Lower lobe of right lung (tissue), 2 donors: ENCODE results near the gene TPCN1. TPM values are rescaled to one million over a fixed set of nuclear protein-coding genes. Genes with fewer than 3 reads are reported as not detected.
"Not testable (repeated sequence)": the region's sequence is repeated elsewhere in the genome, so short reads cannot be mapped to it uniquely, and the experiment has no call there.

ENCODE experiments used
- ATAC-seq, 2 donors: fragments of 200-7000 bp; cut with Tn5 transposase; one replicate each; pipeline ENCODE4 v1.9.1; 2020 to 2022; ENCODE audit warnings: mild to moderate bottlenecking in 2 of 2, moderate library complexity in 2 of 2
- DNase-seq: peaks from one replicate; pipeline ENCODE4 v3.0.0-alpha.2; 2020
- H3K27ac ChIP-seq: fragments of 200-600 bp; one replicate; pipeline ENCODE4 v1.8.0; 2022
- H3K27me3 ChIP-seq: fragments of 200-600 bp; one replicate; pipeline ENCODE4 v1.8.0; 2022; ENCODE audit warnings: low read depth
- H3K36me3 ChIP-seq: fragments of 200-600 bp; one replicate; pipeline ENCODE4 v1.8.0; 2022; ENCODE audit warnings: mild to moderate bottlenecking
- H3K4me1 ChIP-seq: fragments of 200-600 bp; one replicate; pipeline ENCODE4 v1.8.0; 2022
- H3K4me3 ChIP-seq: fragments of 200-600 bp; one replicate; pipeline ENCODE4 v1.8.0; 2022; ENCODE audit warnings: mild to moderate bottlenecking
- H3K9me3 ChIP-seq: fragments of 200-600 bp; one replicate; pipeline ENCODE4 v1.8.0; 2022
- intact Hi-C: fragments of 100-400 bp; cut with DNase I; formaldehyde crosslinking; loops from one replicate; pipeline ENCODE4 v1.11.0; 2022
- total RNA-seq: library from RNA; stranded (reverse); fragmentation: NEBNext Ultra II Directional; extraction: Animal tissue kit (Norgen Biotek cat#: 25700); gene quantifications from one replicate; pipeline ENCODE4 v1.2.1, GENCODE V29; 2021
- TF ChIP-seq, protein P1 (sequence below): fragments of 200-600 bp; IDR thresholded peaks from one replicate; pipeline ENCODE4 v1.8.0; 2022; ENCODE audit warnings: antibody characterized with exemption, mild to moderate bottlenecking
- donor health status: DM: no; HTN: yes; CAD: no; lungs with severe emphysema.

TPCN1 gene
- total RNA-seq, 1 donor from 2014 or later = 68.1 TPM

- intact Hi-C loops = loop anchor here (10.0 kb wide), 1 partner anchor 152 kb away; the partner anchor contains the start of gene PLBD2
- Histone ChIP-seq H3K27ac (no peak overlapping the region), H3K4me1 (peaks cover 8% of the 10 kb centered on the region), H3K36me3 (no peaks in the 10 kb centered on the region), H3K27me3 (no peaks in the 10 kb centered on the region), H3K4me3 (no peak overlapping the region), H3K9me3 (no peaks in the 10 kb centered on the region)
- TF ChIP-seq, protein P1, sequence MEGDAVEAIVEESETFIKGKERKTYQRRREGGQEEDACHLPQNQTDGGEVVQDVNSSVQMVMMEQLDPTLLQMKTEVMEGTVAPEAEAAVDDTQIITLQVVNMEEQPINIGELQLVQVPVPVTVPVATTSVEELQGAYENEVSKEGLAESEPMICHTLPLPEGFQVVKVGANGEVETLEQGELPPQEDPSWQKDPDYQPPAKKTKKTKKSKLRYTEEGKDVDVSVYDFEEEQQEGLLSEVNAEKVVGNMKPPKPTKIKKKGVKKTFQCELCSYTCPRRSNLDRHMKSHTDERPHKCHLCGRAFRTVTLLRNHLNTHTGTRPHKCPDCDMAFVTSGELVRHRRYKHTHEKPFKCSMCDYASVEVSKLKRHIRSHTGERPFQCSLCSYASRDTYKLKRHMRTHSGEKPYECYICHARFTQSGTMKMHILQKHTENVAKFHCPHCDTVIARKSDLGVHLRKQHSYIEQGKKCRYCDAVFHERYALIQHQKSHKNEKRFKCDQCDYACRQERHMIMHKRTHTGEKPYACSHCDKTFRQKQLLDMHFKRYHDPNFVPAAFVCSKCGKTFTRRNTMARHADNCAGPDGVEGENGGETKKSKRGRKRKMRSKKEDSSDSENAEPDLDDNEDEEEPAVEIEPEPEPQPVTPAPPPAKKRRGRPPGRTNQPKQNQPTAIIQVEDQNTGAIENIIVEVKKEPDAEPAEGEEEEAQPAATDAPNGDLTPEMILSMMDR = no peak
- peak; percentile 23 for DNase-seq
- no peak for ATAC-seq
Measured at GRCh38 chr12:113202300-113203075, 18.8 kb upstream of the TPCN1 start.

DNA sequence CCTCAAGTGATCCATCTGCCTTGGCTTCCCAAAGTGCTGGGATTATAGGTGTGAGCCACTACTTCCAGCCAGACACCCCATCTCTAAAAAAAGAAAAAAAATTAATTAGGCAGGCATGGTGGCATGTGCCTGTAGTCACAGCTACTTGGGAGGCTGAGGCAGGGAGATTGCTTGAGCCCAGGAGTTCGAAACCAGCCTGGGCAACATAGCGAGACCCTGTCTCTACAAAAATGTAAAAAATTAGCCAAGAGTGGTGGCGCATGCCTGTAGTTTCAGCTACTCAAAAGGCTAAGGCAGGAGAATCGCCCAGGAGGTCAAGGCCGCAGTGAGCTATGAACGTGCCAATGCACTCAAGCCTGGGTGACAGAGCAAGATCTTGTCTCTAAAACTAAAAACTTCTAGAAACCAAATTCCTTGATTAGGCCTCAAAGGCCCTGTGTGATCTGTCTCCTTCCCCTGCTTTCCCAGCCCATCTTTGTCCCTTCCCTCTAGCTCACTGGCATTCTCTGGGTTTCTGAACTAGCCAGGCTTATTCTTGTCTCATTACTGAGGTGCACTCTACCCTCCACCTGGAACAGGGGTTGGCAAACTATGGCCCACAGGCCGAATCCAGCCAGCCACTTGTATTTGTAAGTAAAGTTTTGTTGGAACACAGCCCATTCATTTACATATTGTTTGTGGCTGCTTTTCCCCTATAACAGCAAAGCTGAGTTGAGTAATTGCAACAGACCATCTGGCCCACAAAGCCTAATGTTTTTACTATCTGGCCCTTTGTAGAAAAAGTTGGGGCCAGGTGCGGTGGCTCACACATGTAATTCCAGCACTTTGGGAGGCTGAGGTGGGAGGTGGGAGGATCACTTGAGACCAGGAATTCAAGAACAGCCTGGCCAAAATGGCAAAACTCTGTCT, 17.2 kb upstream of the TPCN1 start:
- no peaks in the 10 kb centered on the region for H3K36me3 ChIP-seq
- H3K27me3 ChIP-seq = no peaks in the 10 kb centered on the region
- intact Hi-C loops = loop anchor here (10.0 kb wide), 1 partner anchor 151 kb away; the partner anchor contains the start of gene PLBD2
- no peak overlapping the region for H3K4me3 ChIP-seq
- TF ChIP-seq, protein P1 = no peak
- H3K4me1 ChIP-seq = peaks cover 24% of the 10 kb centered on the region
- DNase-seq (peak; percentile 23), ATAC-seq (no peak)
- H3K27ac ChIP-seq = no peak overlapping the region
- no peaks in the 10 kb centered on the region for H3K9me3 ChIP-seq

DNA sequence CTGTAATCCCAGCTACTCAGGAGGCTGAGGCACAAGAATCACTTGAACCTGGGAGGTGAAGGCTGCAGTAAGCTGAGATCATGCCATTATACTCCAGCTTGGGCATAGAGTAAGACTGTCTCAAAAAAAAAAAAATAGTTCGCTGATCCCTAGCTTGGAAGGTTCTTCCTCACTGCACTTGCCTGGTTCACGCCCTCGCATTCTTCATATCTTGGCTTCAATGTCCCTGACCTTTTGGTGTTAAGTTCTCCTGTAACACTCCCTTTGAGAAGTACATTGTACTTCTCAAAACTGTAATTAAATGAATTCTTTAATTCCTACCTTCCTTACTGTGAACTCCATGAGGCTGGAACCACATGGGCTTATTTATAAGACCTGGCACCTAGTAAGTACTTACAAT, 16.5 kb upstream of the TPCN1 start:
- TF ChIP-seq, protein P1 = no peak
- intact Hi-C loops = loop anchor here (10.0 kb wide), 1 partner anchor 150 kb away; the partner anchor contains the start of gene PLBD2
- Histone ChIP-seq H3K4me3 (no peak overlapping the region), H3K27ac (no peak overlapping the region), H3K9me3 (no peaks in the 10 kb centered on the region), H3K36me3 (no peaks in the 10 kb centered on the region), H3K4me1 (peaks cover 31% of the 10 kb centered on the region), H3K27me3 (no peaks in the 10 kb centered on the region)
- DNase-seq (no peak), ATAC-seq (no peak)

GRCh38 chr12:113206802-113207201, 14.5 kb upstream of the TPCN1 start:
- H3K9me3 ChIP-seq, DNase-seq, ATAC-seq, H3K27me3 ChIP-seq, H3K36me3 ChIP-seq, H3K27ac ChIP-seq, H3K4me3 ChIP-seq: not testable (repeated sequence)
- H3K4me1 ChIP-seq = peaks cover 37% of the 10 kb centered on the region
- intact Hi-C loops = loop anchor here (10.0 kb wide), 1 partner anchor 148 kb away; the partner anchor contains the start of gene PLBD2

DNA sequence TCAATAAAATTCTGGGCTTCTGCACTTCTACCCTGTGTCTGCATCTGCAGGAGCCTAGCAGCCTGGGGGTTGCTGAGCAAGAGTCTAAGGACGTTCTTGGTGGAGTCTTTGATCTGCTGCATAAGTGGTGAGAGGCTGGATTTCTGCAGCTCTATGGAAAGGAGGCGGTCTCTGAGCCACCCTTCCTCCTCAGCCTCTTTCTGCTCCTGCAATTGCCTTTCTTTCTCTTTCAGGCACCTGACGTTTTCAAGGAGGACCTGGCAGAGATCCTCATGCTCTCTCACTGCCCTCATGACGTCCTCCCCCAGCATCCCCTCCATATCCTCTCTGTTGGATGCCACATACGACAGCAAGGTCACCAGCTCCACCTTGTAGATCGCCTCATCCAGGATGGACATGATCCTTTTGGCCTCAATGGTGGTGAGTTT, 13.6 kb upstream of the TPCN1 start:
- ATAC-seq (no peak), DNase-seq (no peak)
- Histone ChIP-seq H3K27ac (no peak overlapping the region), H3K27me3 (no peaks in the 10 kb centered on the region), H3K4me3 (no peak overlapping the region), H3K4me1 (peaks cover 37% of the 10 kb centered on the region), H3K36me3 (no peaks in the 10 kb centered on the region), H3K9me3 (no peaks in the 10 kb centered on the region)
- intact Hi-C loops = loop anchor here (10.0 kb wide), 1 partner anchor 147 kb away; the partner anchor contains the start of gene PLBD2
- TF ChIP-seq, protein P1 = no peak
